ENCODE data around the gene COL7A1. TPM values are rescaled to one million over a fixed set of nuclear protein-coding genes. Genes with fewer than 3 reads are reported as not detected.

COL7A1 gene
- total RNA-seq, 1 experiment from 2014 or later: 5.2 TPM

- no peaks in the 10 kb centered on the region for H3K4me1 Mint-ChIP-seq (ENCODE audit: low read depth, unreplicated experiment)
- H3K36me3 Mint-ChIP-seq (ENCODE audit: insufficient read depth, unreplicated experiment): no peaks in the 10 kb centered on the region
- Histone ChIP-seq H3K4me1 (peaks cover 6% of the 10 kb centered on the region; the same call in 1 of the 2 replicates), H3K27me3 (replicated peaks; ENCODE audit: control insufficient read depth, insufficient read depth, low read length) (no peaks in the 10 kb centered on the region), H3K4me3 (ENCODE audit: low read depth, low read length) (no peak overlapping the region), H3K9me3 (no peaks in the 10 kb centered on the region), H3K36me3 (ENCODE audit: control insufficient read depth, insufficient read depth, low read length) (peaks cover 4% of the 10 kb centered on the region)
- H3K27me3 Mint-ChIP-seq (ENCODE audit: insufficient read depth, unreplicated experiment): no peaks in the 10 kb centered on the region
- CTCF ChIA-PET: interaction anchor here (0.6 kb wide), 1 partner anchor 703 kb away, joined by 6 read pairs; no protein-coding TSS in a partner anchor
- TF ChIP-seq CTCF (IDR thresholded peaks at IDR 0.05; ENCODE audit: insufficient read depth in 1 of 2, low read depth in 1 of 2, low read length in 1 of 2, severe bottlenecking in 1 of 2, unreplicated experiment in 1 of 2): no peak
- no peaks in the 10 kb centered on the region for H3K9me3 Mint-ChIP-seq (ENCODE audit: unreplicated experiment)
- H3K27ac Mint-ChIP-seq (ENCODE audit: unreplicated experiment): no peak overlapping the region
- H3K4me3 Mint-ChIP-seq (ENCODE audit: unreplicated experiment): no peak overlapping the region
- POLR2A ChIA-PET: no interaction called here
- no peak for DNase-seq
- intact Hi-C loops (cut with micrococcal nuclease; ENCODE audit: unreplicated experiment): no loop called here
- BruUV-seq (replicated peaks): no TSS peak
Observed at GRCh38 chr3:48519277-48519643, 75.9 kb downstream of the COL7A1 start.

- H3K4me3 ChIP-seq (ENCODE audit: low read depth, low read length): no peak overlapping the region
- H3K27me3 Mint-ChIP-seq (ENCODE audit: insufficient read depth, unreplicated experiment): no peaks in the 10 kb centered on the region
- CTCF ChIA-PET: no interaction called here
- H3K27me3 ChIP-seq (replicated peaks; ENCODE audit: control insufficient read depth, insufficient read depth, low read length): no peaks in the 10 kb centered on the region
- H3K27ac Mint-ChIP-seq (ENCODE audit: unreplicated experiment): no peak overlapping the region
- no peaks in the 10 kb centered on the region for H3K4me1 Mint-ChIP-seq (ENCODE audit: low read depth, unreplicated experiment)
- TF ChIP-seq CTCF (IDR thresholded peaks at IDR 0.05; ENCODE audit: insufficient read depth in 1 of 2, low read depth in 1 of 2, low read length in 1 of 2, severe bottlenecking in 1 of 2, unreplicated experiment in 1 of 2): no peak
- no peaks in the 10 kb centered on the region for H3K36me3 Mint-ChIP-seq (ENCODE audit: insufficient read depth, unreplicated experiment)
- POLR2A ChIA-PET: no interaction called here
- intact Hi-C loops (cut with micrococcal nuclease; ENCODE audit: unreplicated experiment): no loop called here
- DNase-seq: no peak
- no peak overlapping the region for H3K4me3 Mint-ChIP-seq (ENCODE audit: unreplicated experiment)
- no TSS peak for BruUV-seq (replicated peaks)
- H3K9me3 Mint-ChIP-seq (ENCODE audit: unreplicated experiment): no peaks in the 10 kb centered on the region
- no peaks in the 10 kb centered on the region for H3K9me3 ChIP-seq
- H3K36me3 ChIP-seq (ENCODE audit: control insufficient read depth, insufficient read depth, low read length): peaks cover 4% of the 10 kb centered on the region
- peaks cover 6% of the 10 kb centered on the region; the same call in 1 of the 2 replicates for H3K4me1 ChIP-seq
Observed at GRCh38 chr3:48518638-48519276, 76.4 kb downstream of the COL7A1 start.

GRCh38 chr3:48518069-48518468 is 77.1 kb downstream of the COL7A1 start:
- no peaks in the 10 kb centered on the region for H3K27me3 Mint-ChIP-seq (ENCODE audit: insufficient read depth, unreplicated experiment)
- CTCF ChIA-PET: no interaction called here
- BruUV-seq (replicated peaks): no TSS peak

More at GRCh38 chr3:48518069-48518468, 77.1 kb downstream of the COL7A1 start:
- no peaks in the 10 kb centered on the region for H3K9me3 Mint-ChIP-seq (ENCODE audit: unreplicated experiment)
- POLR2A ChIA-PET: no interaction called here
- Histone ChIP-seq H3K9me3 (no peaks in the 10 kb centered on the region), H3K4me3 (ENCODE audit: low read depth, low read length) (no peak overlapping the region), H3K27me3 (replicated peaks; ENCODE audit: control insufficient read depth, insufficient read depth, low read length) (no peaks in the 10 kb centered on the region), H3K4me1 (peaks cover 6% of the 10 kb centered on the region; the same call in 1 of the 2 replicates), H3K36me3 (ENCODE audit: control insufficient read depth, insufficient read depth, low read length) (peaks cover 3% of the 10 kb centered on the region)
- no peak for DNase-seq
- H3K4me1 Mint-ChIP-seq (ENCODE audit: low read depth, unreplicated experiment): no peaks in the 10 kb centered on the region
- no peaks in the 10 kb centered on the region for H3K36me3 Mint-ChIP-seq (ENCODE audit: insufficient read depth, unreplicated experiment)
- no peak for TF ChIP-seq CTCF (IDR thresholded peaks at IDR 0.05; ENCODE audit: insufficient read depth in 1 of 2, low read depth in 1 of 2, low read length in 1 of 2, severe bottlenecking in 1 of 2, unreplicated experiment in 1 of 2)
- no peak overlapping the region for H3K4me3 Mint-ChIP-seq (ENCODE audit: unreplicated experiment)
- intact Hi-C loops (cut with micrococcal nuclease; ENCODE audit: unreplicated experiment): no loop called here
- H3K27ac Mint-ChIP-seq (ENCODE audit: unreplicated experiment): no peak overlapping the region

All from Caco-2 (cell line).